WTC11 (cell line): ENCODE measurements around the gene SELENON. TPM values are rescaled to one million over a fixed set of nuclear protein-coding genes. Genes with fewer than 3 reads are reported as not detected.

Experiments used
- ATAC-seq: fragments of 200-7000 bp; cut with Tn5 transposase; 2 replicates; pipeline ENCODE4 v1.10.0; 2021; ENCODE audit warnings: mild to moderate bottlenecking, moderate library complexity
- CTCF ChIA-PET: fragments of 300-600 bp; sonication (Branson Sonifier 250); formaldehyde crosslinking; loops from one replicate; lab custom pipeline; 2021; ENCODE audit warnings: antibody characterized with exemption; lab: Charles Lee
- POLR2A ChIA-PET: fragments of 350-600 bp; sonication (Branson Sonifier 250); formaldehyde crosslinking; loops from one replicate; lab custom pipeline; 2021; ENCODE audit warnings: antibody characterized with exemption; lab: Charles Lee
- DNase-seq: peaks from one replicate; pipeline ENCODE4 v3.0.0; 2021; ENCODE audit warnings: low spot score
- H3K27ac Mint-ChIP-seq: 2 replicates; pipeline ENCODE4 v1.8.0; 2021; ENCODE audit warnings: mixed read lengths
- H3K27me3 Mint-ChIP-seq: 2 replicates; pipeline ENCODE4 v1.8.0; 2021; ENCODE audit warnings: low read depth, mild to moderate bottlenecking, moderate library complexity, mixed read lengths
- H3K36me3 Mint-ChIP-seq: 2 replicates; pipeline ENCODE4 v1.8.0; 2021; ENCODE audit warnings: mixed read lengths
- H3K4me1 Mint-ChIP-seq: 2 replicates; pipeline ENCODE4 v1.8.0; 2022; ENCODE audit warnings: mixed read lengths
- H3K4me3 Mint-ChIP-seq: 2 replicates; pipeline ENCODE4 v1.8.0; 2021; ENCODE audit warnings: mild to moderate bottlenecking, moderate library complexity, mixed read lengths
- H3K9me3 Mint-ChIP-seq: 2 replicates; pipeline ENCODE4 v1.8.0; 2021; ENCODE audit warnings: mixed read lengths
- AR ChIP-seq: fragments of 250-450 bp; sonication (Bioruptor Pico); IDR thresholded peaks from 2 replicates; pipeline ENCODE4 v1.9.0; 2021; ENCODE audit warnings: mild to moderate bottlenecking
- CDX4 ChIP-seq: fragments of 250-450 bp; sonication (Bioruptor Pico); IDR thresholded peaks from 2 replicates; pipeline ENCODE4 v1.9.0; 2021; ENCODE audit warnings: moderate library complexity, mild to moderate bottlenecking, inconsistent platforms, borderline replicate concordance
- CREB1 ChIP-seq: sonication (generic); formaldehyde crosslinking; IDR thresholded peaks from 2 replicates; pipeline ENCODE4 v1.8.0; 2023; ENCODE audit warnings: mild to moderate bottlenecking, missing genetic modification reagents
- E2F4 ChIP-seq: sonication (generic); formaldehyde crosslinking; IDR thresholded peaks from 2 replicates; pipeline ENCODE4 v1.8.1; 2022; ENCODE audit warnings: low read depth, mild to moderate bottlenecking, moderate library complexity, missing genetic modification reagents, borderline replicate concordance
- EMX1 ChIP-seq: fragments of 250-450 bp; sonication (Bioruptor Pico); IDR thresholded peaks from 2 replicates; pipeline ENCODE4 v1.8.0; 2021; ENCODE audit warnings: mild to moderate bottlenecking
- FOXK1 ChIP-seq: sonication (generic); formaldehyde crosslinking; IDR thresholded peaks from 2 replicates; pipeline ENCODE4 v1.8.0; 2022; ENCODE audit warnings: mild to moderate bottlenecking, moderate library complexity, missing genetic modification reagents
- FOXP1 ChIP-seq: sonication (generic); formaldehyde crosslinking; IDR thresholded peaks from 2 replicates; pipeline ENCODE4 v1.8.0; 2022; ENCODE audit warnings: missing genetic modification reagents, mild to moderate bottlenecking, moderate library complexity, borderline replicate concordance
- GABPB1 ChIP-seq: sonication (generic); formaldehyde crosslinking; IDR thresholded peaks from 2 replicates; pipeline ENCODE4 v1.8.1; 2023; ENCODE audit warnings: mild to moderate bottlenecking, missing genetic modification reagents
- GRHL2 ChIP-seq: fragments of 250-450 bp; sonication (Bioruptor Pico); IDR thresholded peaks from 2 replicates; pipeline ENCODE4 v1.8.0; 2022; ENCODE audit warnings: mild to moderate bottlenecking, moderate library complexity; ENCODE audit not compliant: insufficient replicate concordance, severe bottlenecking
- NR2C2 ChIP-seq: sonication (generic); formaldehyde crosslinking; IDR thresholded peaks from 2 replicates; pipeline ENCODE4 v1.8.0; 2022; ENCODE audit warnings: mild to moderate bottlenecking, missing genetic modification reagents
- PRDM15 ChIP-seq: sonication (generic); formaldehyde crosslinking; IDR thresholded peaks from 2 replicates; pipeline ENCODE4 v1.8.0; 2022; ENCODE audit warnings: missing genetic modification reagents
- RORB ChIP-seq: fragments of 250-450 bp; sonication (Bioruptor Pico); IDR thresholded peaks from 2 replicates; pipeline ENCODE4 v1.9.0; 2021; ENCODE audit warnings: mild to moderate bottlenecking
- SMAD3 ChIP-seq: sonication (generic); formaldehyde crosslinking; IDR thresholded peaks from 2 replicates; pipeline ENCODE4 v1.8.0; 2022; ENCODE audit warnings: missing genetic modification reagents, mild to moderate bottlenecking, borderline replicate concordance
- TCF7 ChIP-seq: sonication (generic); formaldehyde crosslinking; IDR thresholded peaks from 2 replicates; pipeline ENCODE4 v1.8.0; 2022; ENCODE audit warnings: mild to moderate bottlenecking, low read depth, missing genetic modification reagents, moderate library complexity
- ZNF219 ChIP-seq: sonication (generic); formaldehyde crosslinking; IDR thresholded peaks from 2 replicates; pipeline ENCODE4 v1.8.0; 2023; ENCODE audit warnings: missing genetic modification reagents, mild to moderate bottlenecking, borderline replicate concordance
- ZNF232 ChIP-seq: sonication (generic); formaldehyde crosslinking; IDR thresholded peaks from 2 replicates; pipeline ENCODE4 v1.8.0; 2022; ENCODE audit warnings: mild to moderate bottlenecking, missing genetic modification reagents
- ZNF317 ChIP-seq: sonication (generic); formaldehyde crosslinking; IDR thresholded peaks from 2 replicates; pipeline ENCODE4 v1.8.1; 2023; ENCODE audit warnings: low read depth, mild to moderate bottlenecking, moderate library complexity, missing genetic modification reagents, borderline replicate concordance
- ZNF423 ChIP-seq: fragments of 250-450 bp; sonication (Bioruptor Pico); IDR thresholded peaks from 2 replicates; pipeline ENCODE4 v2.1.2; 2022; ENCODE audit warnings: mild to moderate bottlenecking, moderate library complexity
- ZNF425 ChIP-seq: fragments of 250-450 bp; sonication (Bioruptor Pico); conservative IDR thresholded peaks from 2 replicates; pipeline ENCODE4 v1.9.0; 2021; ENCODE audit warnings: mild to moderate bottlenecking
- ZNF512 ChIP-seq: sonication (generic); formaldehyde crosslinking; IDR thresholded peaks from 2 replicates; pipeline ENCODE4 v1.8.1; 2022; ENCODE audit warnings: missing genetic modification reagents, borderline replicate concordance
- total RNA-seq: library from RNA; stranded (reverse); gene quantifications from 3 replicates; pipeline ENCODE4 v1.2.3, GENCODE V29; 2021

Gene SELENON
- total RNA-seq, 1 experiment from 2014 or later: 80.2 TPM

GRCh38 chr1:25820247-25821111, 20.5 kb downstream of the SELENON start (continued):
- no peak for TF ChIP-seq ZNF219
- no peak for TF ChIP-seq RORB
- TF ChIP-seq GRHL2 (CRISPR knock-in tag): no peak
- TF ChIP-seq NR2C2 (CRISPR knock-in tag): no peak
- TF ChIP-seq AR (CRISPR knock-in tag): no peak
- TF ChIP-seq FOXK1 (CRISPR knock-in tag): peak; percentile 15; the same call in 1 of the 2 replicates

- TF ChIP-seq RORB (no peak), EMX1 (no peak), E2F4 (no peak), FOXP1 (no peak), ZNF512 (CRISPR knock-in tag) (no peak), ZNF232 (CRISPR knock-in tag) (no peak), SMAD3 (no peak), GABPB1 (CRISPR knock-in tag) (no peak), CREB1 (no peak), CDX4 (CRISPR knock-in tag) (no peak), ZNF425 (CRISPR knock-in tag) (no peak), PRDM15 (CRISPR knock-in tag) (no peak), TCF7 (CRISPR knock-in tag) (no peak), ZNF317 (CRISPR knock-in tag) (no peak), ZNF423 (CRISPR knock-in tag) (no peak)
- TF ChIP-seq, all 79 proteins: peak for 0
- CTCF ChIA-PET: interaction anchor here (0.9 to 5.5 kb wide), 6 partner anchors 74 to 248 kb away, joined by 3 to 26 read pairs (median 4); partner anchors contain the start of gene PAFAH2
- no peak for DNase-seq
- Mint-ChIP-seq H3K36me3 (peaks cover under 1% of the 10 kb centered on the region; the same call in 1 of the 2 replicates), H3K4me3 (peak overlapping the region; percentile 80), H3K27ac (no peak overlapping the region), H3K9me3 (no peaks in the 10 kb centered on the region), H3K27me3 (peaks cover 10% of the 10 kb centered on the region), H3K4me1 (peaks cover 35% of the 10 kb centered on the region)
- no peak for ATAC-seq
- POLR2A ChIA-PET: interaction anchor here (1.2 to 1.7 kb wide), 2 partner anchors 20 to 55 kb away, joined by 3 to 6 read pairs; partner anchors contain the start of genes PAQR7 and SELENON
Measured at GRCh38 chr1:25821112-25821476, 21.1 kb downstream of the SELENON start.
